T47D (cell line): Measurements from ENCODE around the gene EPS15.

ENCODE experiments used
- DNase-seq, 2 experiments: peaks; one replicate each; pipeline versions ENCODE4 v3.0.0 to v3.0.0-alpha.2; 2011 to 2012; ENCODE audit warnings: low read depth in 1 of 2, low spot score in 1 of 2
- JUND ChIP-seq: IDR thresholded peaks from 2 replicates; pipeline ENCODE4 v1.6.1; 2012; ENCODE audit warnings: low read depth
- in situ Hi-C: cut with HindIII; loops from 2 replicates; pipeline ENCODE4 v1.10.0; 2016; ENCODE audit warnings: low sequenced_read_pairs, low pct_unique_long_range_greater_than_20kb

EPS15 gene

GRCh38 chr1:51385776-51386175 lies 133.3 kb downstream of the EPS15 start:
- DNase-seq: no peak
- in situ Hi-C loops: no loop called here
- no peak for TF ChIP-seq JUND

- no peak for TF ChIP-seq JUND
- in situ Hi-C loops: no loop called here
- no peak for DNase-seq
Observed at GRCh38 chr1:51381964-51382363, 137.1 kb downstream of the EPS15 start.

GRCh38 chr1:51380936-51381335 lies 138.1 kb downstream of the EPS15 start:
- in situ Hi-C loops: no loop called here
- no peak for DNase-seq
- TF ChIP-seq JUND: no peak

GRCh38 chr1:51378871-51379270 lies 140.2 kb downstream of the EPS15 start:
- no peak for DNase-seq
- in situ Hi-C loops: no loop called here
- no peak for TF ChIP-seq JUND

- no peak for TF ChIP-seq JUND
- no peak for DNase-seq
- in situ Hi-C loops: no loop called here
Observed at GRCh38 chr1:51373898-51374297, 145.2 kb downstream of the EPS15 start.

GRCh38 chr1:51372561-51372960 lies 146.5 kb downstream of the EPS15 start:
- TF ChIP-seq JUND: no peak
- in situ Hi-C loops: no loop called here
- no peak for DNase-seq

GRCh38 chr1:51369171-51369570 lies 149.9 kb downstream of the EPS15 start:
- TF ChIP-seq JUND: no peak
- in situ Hi-C loops: no loop called here
- DNase-seq: no peak

- TF ChIP-seq JUND: no peak
- DNase-seq: no peak
- in situ Hi-C loops: no loop called here
Observed at GRCh38 chr1:51365774-51366173, 153.3 kb downstream of the EPS15 start.

- in situ Hi-C loops: no loop called here
- no peak for DNase-seq
- no peak for TF ChIP-seq JUND
Observed at GRCh38 chr1:51359879-51360278, 159.2 kb downstream of the EPS15 start.

GRCh38 chr1:51355382-51355781 lies 163.7 kb downstream of the EPS15 start:
- in situ Hi-C loops: no loop called here
- DNase-seq: no peak

GRCh38 chr1:51354416-51354815 lies 164.7 kb downstream of the EPS15 start:
- TF ChIP-seq JUND: peak; percentile 74
- DNase-seq: peak in 1 of 2 experiments; percentile 62
- in situ Hi-C loops: no loop called here

More at GRCh38 chr1:51355382-51355781, 163.7 kb downstream of the EPS15 start:
- no peak for TF ChIP-seq JUND

- no peak for TF ChIP-seq JUND
- DNase-seq: no peak
- in situ Hi-C loops: no loop called here
Observed at GRCh38 chr1:51351907-51352306, 167.2 kb downstream of the EPS15 start.

- in situ Hi-C loops: no loop called here
Observed at GRCh38 chr1:51349862-51350261, 169.2 kb downstream of the EPS15 start.

GRCh38 chr1:51348147-51348527 lies 170.9 kb downstream of the EPS15 start:
- in situ Hi-C loops: no loop called here
- DNase-seq: no peak
- TF ChIP-seq JUND: no peak

More at GRCh38 chr1:51349862-51350261, 169.2 kb downstream of the EPS15 start:
- DNase-seq: no peak
- no peak for TF ChIP-seq JUND
